Type B pancreatic cell (in vitro differentiated cells): ENCODE results near the gene DYNC1I1. TPM values are rescaled to one million over a fixed set of nuclear protein-coding genes. Genes with fewer than 3 reads are reported as not detected.

Experiments
- DNase-seq: peaks from one replicate; pipeline ENCODE4 v3.0.0; 2021; ENCODE audit warnings: mixed read lengths; ENCODE audit not compliant: unreplicated experiment; ENCODE audit errors: extremely low spot score
- H3K27ac Mint-ChIP-seq: 2 replicates; pipeline ENCODE4 v1.8.0; 2021; ENCODE audit warnings: mild to moderate bottlenecking, mixed read lengths
- H3K27me3 Mint-ChIP-seq: 2 replicates; pipeline ENCODE4 v1.8.0; 2021; ENCODE audit warnings: mixed read lengths
- H3K36me3 Mint-ChIP-seq: 2 replicates; pipeline ENCODE4 v1.8.0; 2021; ENCODE audit warnings: mixed read lengths
- H3K4me1 Mint-ChIP-seq: one replicate; pipeline ENCODE4 v1.8.0; 2021; ENCODE audit warnings: mixed read lengths; ENCODE audit not compliant: unreplicated experiment
- H3K4me3 Mint-ChIP-seq: 2 replicates; pipeline ENCODE4 v1.8.0; 2021; ENCODE audit warnings: mild to moderate bottlenecking, mixed read lengths
- H3K9me3 Mint-ChIP-seq: 2 replicates; pipeline ENCODE4 v1.8.0; 2021; ENCODE audit warnings: mixed read lengths
- CTCF ChIP-seq: fragments of 200-600 bp; sonication (generic); conservative IDR thresholded peaks from 2 replicates; pipeline ENCODE4 v1.5.0; 2021; ENCODE audit warnings: antibody characterized with exemption, mild to moderate bottlenecking
- total RNA-seq: library from RNA; stranded (reverse); gene quantifications from 2 replicates; pipeline ENCODE4 v1.2.1, GENCODE V29; 2021; ENCODE audit warnings: low replicate concordance

Gene DYNC1I1
- total RNA-seq, 1 donor from 2014 or later: 4.0 TPM

- no peak overlapping the region for H3K27ac Mint-ChIP-seq
Measured at GRCh38 chr7:96097835-96098234, 325.5 kb downstream of the DYNC1I1 start.

GRCh38 chr7:96100737-96101136, 328.4 kb downstream of the DYNC1I1 start:
- H3K4me1 Mint-ChIP-seq: no peaks in the 10 kb centered on the region
- no peaks in the 10 kb centered on the region for H3K36me3 Mint-ChIP-seq
- H3K4me3 Mint-ChIP-seq: no peak overlapping the region
- no peak overlapping the region for H3K27ac Mint-ChIP-seq
- no peaks in the 10 kb centered on the region for H3K9me3 Mint-ChIP-seq
- no peaks in the 10 kb centered on the region for H3K27me3 Mint-ChIP-seq
- no peak for DNase-seq
- TF ChIP-seq CTCF: no peak

More at GRCh38 chr7:96097835-96098234, 325.5 kb downstream of the DYNC1I1 start:
- no peak overlapping the region for H3K4me3 Mint-ChIP-seq
- DNase-seq: no peak
- no peaks in the 10 kb centered on the region for H3K4me1 Mint-ChIP-seq
- TF ChIP-seq CTCF: no peak
- no peaks in the 10 kb centered on the region for H3K27me3 Mint-ChIP-seq
- no peaks in the 10 kb centered on the region for H3K36me3 Mint-ChIP-seq
- H3K9me3 Mint-ChIP-seq: no peaks in the 10 kb centered on the region

GRCh38 chr7:96102096-96102811, 329.9 kb downstream of the DYNC1I1 start:
- Mint-ChIP-seq H3K4me1 (no peaks in the 10 kb centered on the region), H3K4me3 (no peak overlapping the region), H3K36me3 (no peaks in the 10 kb centered on the region), H3K9me3 (no peaks in the 10 kb centered on the region), H3K27ac (no peak overlapping the region), H3K27me3 (no peaks in the 10 kb centered on the region)
- TF ChIP-seq CTCF: no peak
- no peak for DNase-seq

- no peak for DNase-seq
- no peak overlapping the region for H3K27ac Mint-ChIP-seq
- H3K36me3 Mint-ChIP-seq: no peaks in the 10 kb centered on the region
- H3K4me1 Mint-ChIP-seq: no peaks in the 10 kb centered on the region
- TF ChIP-seq CTCF: no peak
- H3K9me3 Mint-ChIP-seq: no peaks in the 10 kb centered on the region
- H3K4me3 Mint-ChIP-seq: no peak overlapping the region
- H3K27me3 Mint-ChIP-seq: no peaks in the 10 kb centered on the region
Measured at GRCh38 chr7:96104984-96105383, 332.6 kb downstream of the DYNC1I1 start.

- TF ChIP-seq CTCF: no peak
- no peaks in the 10 kb centered on the region for H3K36me3 Mint-ChIP-seq
- no peak overlapping the region for H3K27ac Mint-ChIP-seq
- H3K27me3 Mint-ChIP-seq: no peaks in the 10 kb centered on the region
- DNase-seq: no peak
- no peaks in the 10 kb centered on the region for H3K4me1 Mint-ChIP-seq
- peaks cover 6% of the 10 kb centered on the region for H3K9me3 Mint-ChIP-seq
- H3K4me3 Mint-ChIP-seq: no peak overlapping the region
Measured at GRCh38 chr7:96111405-96111804, 339.1 kb downstream of the DYNC1I1 start.

GRCh38 chr7:96114190-96114589, 341.8 kb downstream of the DYNC1I1 start:
- peaks cover 6% of the 10 kb centered on the region for H3K9me3 Mint-ChIP-seq
- no peak for DNase-seq
- H3K36me3 Mint-ChIP-seq: no peaks in the 10 kb centered on the region
- no peak for TF ChIP-seq CTCF
- H3K4me1 Mint-ChIP-seq: peaks cover 7% of the 10 kb centered on the region
- H3K27ac Mint-ChIP-seq: no peak overlapping the region
- no peaks in the 10 kb centered on the region for H3K27me3 Mint-ChIP-seq
- no peak overlapping the region for H3K4me3 Mint-ChIP-seq
